PC-9 (cell line): Measurements from ENCODE around the gene RBM19.

ENCODE experiments used
- CTCF ChIP-seq: fragments of 200-600 bp; sonication (generic); conservative IDR thresholded peaks from 2 replicates; pipeline ENCODE4 v1.6.1; 2017; ENCODE audit warnings: mixed run types, antibody characterized with exemption, mild to moderate bottlenecking, moderate library complexity
- EZH2 ChIP-seq: fragments of 200-600 bp; sonication (generic); IDR thresholded peaks from 2 replicates; pipeline ENCODE4 v1.8.0; 2017; ENCODE audit warnings: antibody characterized with exemption, low read depth

- TF ChIP-seq CTCF (no peak), EZH2 (no peak)
Measured at GRCh38 chr12:113868365-113868764, 97.8 kb downstream of the RBM19 start.
